ENCODE results near the gene ARHGAP25. TPM values are rescaled to one million over a fixed set of nuclear protein-coding genes. Genes with fewer than 3 reads are reported as not detected.

ARHGAP25 gene
- total RNA-seq, 3 donors from 2014 or later (not counting 1 experiment from before 2014, with no cell fraction given): 122 to 180 (median 155) TPM

- H3K27ac ChIP-seq (ENCODE audit: low read length): peak overlapping the region; percentile 96
- no peaks in the 10 kb centered on the region for H3K27me3 ChIP-seq (ENCODE audit: control insufficient read depth, insufficient read depth, low read length)
- H3K36me3 ChIP-seq (ENCODE audit: control insufficient read depth, insufficient read depth, low read length): no peaks in the 10 kb centered on the region
- Mint-ChIP-seq H3K4me1 (peaks cover 86 to 98% of the 10 kb centered on the region in 2 donors), H3K9me3 (peaks cover 0 to 3% of the 10 kb centered on the region in 2 donors), H3K27me3 (ENCODE audit: low read depth in 2 of 2) (peaks cover 0 to 4% of the 10 kb centered on the region in 2 donors), H3K36me3 (no peaks in the 10 kb centered on the region), H3K4me3 (peak overlapping the region; percentile 81), H3K27ac (peak overlapping the region in 1 of 2 donors; percentile 93)
- no peak overlapping the region for H3K4me3 ChIP-seq (ENCODE audit: low read length)
- DNase-seq: no peak
- peak in 2 of 3 donors; percentile 8 for ATAC-seq
- no peaks in the 10 kb centered on the region for H3K9me3 ChIP-seq (ENCODE audit: control insufficient read depth, insufficient read depth, low read length)
- H3K4me1 ChIP-seq (ENCODE audit: control insufficient read depth, insufficient read depth, low read length): peaks cover 74% of the 10 kb centered on the region
- TF ChIP-seq CTCF (IDR thresholded peaks at IDR 0.05): no peak
- 14% methylated on average over 3 of the region's 4 CpGs for WGBS (ENCODE audit: insufficient coverage)
- intact Hi-C loops (cut with micrococcal nuclease): loop anchor here (2.0 to 5.0 kb wide), 3 partner anchors 13 to 399 kb away; partner anchors contain the start of gene PLEK
Observed at GRCh38 chr2:68765739-68766375, 31.2 kb downstream of the ARHGAP25 start.

GRCh38 chr2:68766376-68766845, 31.8 kb downstream of the ARHGAP25 start:
- H3K4me3 ChIP-seq (ENCODE audit: low read length): peak overlapping the region; percentile 6
- no peaks in the 10 kb centered on the region for H3K36me3 ChIP-seq (ENCODE audit: control insufficient read depth, insufficient read depth, low read length)
- H3K9me3 ChIP-seq (ENCODE audit: control insufficient read depth, insufficient read depth, low read length): no peaks in the 10 kb centered on the region
- H3K4me1 Mint-ChIP-seq: peaks cover 92 to 98% of the 10 kb centered on the region in 2 donors
- peaks cover 79% of the 10 kb centered on the region for H3K4me1 ChIP-seq (ENCODE audit: control insufficient read depth, insufficient read depth, low read length)
- peaks cover 0 to 4% of the 10 kb centered on the region in 2 donors for H3K27me3 Mint-ChIP-seq (ENCODE audit: low read depth in 2 of 2)
- peak overlapping the region; percentile 96 for H3K27ac ChIP-seq (ENCODE audit: low read length)
- 0% methylated on average over 5 of the region's 5 CpGs for WGBS (ENCODE audit: insufficient coverage)
- no peaks in the 10 kb centered on the region for H3K27me3 ChIP-seq (ENCODE audit: control insufficient read depth, insufficient read depth, low read length)
- no peak for TF ChIP-seq CTCF (IDR thresholded peaks at IDR 0.05)
- intact Hi-C loops (cut with micrococcal nuclease): loop anchor here (2.0 to 5.0 kb wide), 3 partner anchors 14 to 399 kb away; partner anchors contain the start of gene PLEK
- ATAC-seq (peak; percentile 56 to 84 (median 76)), DNase-seq (peak; percentile 66 to 88)
- peak overlapping the region in 1 of 2 donors; percentile 93 for H3K27ac Mint-ChIP-seq
- peaks cover 0 to 3% of the 10 kb centered on the region in 2 donors for H3K9me3 Mint-ChIP-seq
- H3K4me3 Mint-ChIP-seq: peak overlapping the region; percentile 81
- no peaks in the 10 kb centered on the region for H3K36me3 Mint-ChIP-seq

GRCh38 chr2:68767031-68767961, 32.7 kb downstream of the ARHGAP25 start:
- DNase-seq (peak in 1 of 2 donors; percentile 83), ATAC-seq (peak; percentile 24 to 45 (median 41))
- Histone ChIP-seq H3K27ac (ENCODE audit: low read length) (peak overlapping the region; percentile 96), H3K36me3 (ENCODE audit: control insufficient read depth, insufficient read depth, low read length) (no peaks in the 10 kb centered on the region), H3K27me3 (ENCODE audit: control insufficient read depth, insufficient read depth, low read length) (no peaks in the 10 kb centered on the region), H3K4me3 (ENCODE audit: low read length) (peak overlapping the region; percentile 6), H3K4me1 (ENCODE audit: control insufficient read depth, insufficient read depth, low read length) (peaks cover 87% of the 10 kb centered on the region), H3K9me3 (ENCODE audit: control insufficient read depth, insufficient read depth, low read length) (no peaks in the 10 kb centered on the region)
- Mint-ChIP-seq H3K36me3 (no peaks in the 10 kb centered on the region), H3K27me3 (ENCODE audit: low read depth in 2 of 2) (peaks cover 0 to 4% of the 10 kb centered on the region in 2 donors), H3K4me3 (peak overlapping the region; percentile 81), H3K27ac (peak overlapping the region in 1 of 2 donors; percentile 93), H3K9me3 (peaks cover 0 to 3% of the 10 kb centered on the region in 2 donors), H3K4me1 (peaks cover 95 to 98% of the 10 kb centered on the region in 2 donors)
- WGBS (ENCODE audit: insufficient coverage): 23% methylated on average over 19 of the region's 19 CpGs
- no peak for TF ChIP-seq CTCF (IDR thresholded peaks at IDR 0.05)
- intact Hi-C loops (cut with micrococcal nuclease): loop anchor here (1.0 to 5.0 kb wide), 4 partner anchors 8 to 400 kb away; partner anchors contain the start of gene PLEK
